Stimulated activated CD8-positive, alpha-beta memory T cell treated with anti-CD3 and anti-CD28 coated beads, Interleukin-15, amount 100 ng/mL, for 48 hours (primary cell): ENCODE results near the gene CD69.
A peak's percentile ranks its signal among the peaks of the same experiment; 100 is the strongest.
"Not testable (repeated sequence)": the region's sequence is repeated elsewhere in the genome, so short reads cannot be mapped to it uniquely, and the experiment has no call there.

Source experiments
- DNase-seq, 2 donors: peaks; one replicate each; pipeline ENCODE4 v3.0.0-alpha.2; 2020; ENCODE audit warnings: low read depth in 2 of 2

Gene CD69

DNA sequence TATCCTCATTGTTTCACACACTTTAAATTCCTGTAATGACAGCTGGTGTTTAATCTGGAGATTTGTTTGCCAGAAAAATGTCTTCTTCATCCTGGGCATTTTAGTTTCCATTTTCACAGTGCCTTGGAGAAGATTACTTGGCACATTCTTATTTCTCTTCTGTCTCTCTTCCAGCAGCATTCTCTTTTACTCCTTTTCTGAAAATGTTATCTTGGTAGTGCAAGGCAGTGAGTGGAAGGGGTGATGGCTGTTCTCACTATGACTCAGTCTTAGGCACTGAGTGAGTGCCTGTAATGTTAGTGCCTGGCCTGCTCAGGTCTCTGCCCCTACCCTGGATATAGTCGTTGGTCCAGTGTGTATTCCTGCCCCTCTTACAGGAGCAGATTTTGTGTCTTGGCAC, 40.9 kb downstream of the CD69 start:
- no peak for DNase-seq

- DNase-seq, result no peak
Observed at GRCh38 chr12:9718968-9719367, 41.7 kb downstream of the CD69 start.

- DNase-seq, result no peak
Observed at GRCh38 chr12:9717070-9717925, 43.4 kb downstream of the CD69 start.

DNA sequence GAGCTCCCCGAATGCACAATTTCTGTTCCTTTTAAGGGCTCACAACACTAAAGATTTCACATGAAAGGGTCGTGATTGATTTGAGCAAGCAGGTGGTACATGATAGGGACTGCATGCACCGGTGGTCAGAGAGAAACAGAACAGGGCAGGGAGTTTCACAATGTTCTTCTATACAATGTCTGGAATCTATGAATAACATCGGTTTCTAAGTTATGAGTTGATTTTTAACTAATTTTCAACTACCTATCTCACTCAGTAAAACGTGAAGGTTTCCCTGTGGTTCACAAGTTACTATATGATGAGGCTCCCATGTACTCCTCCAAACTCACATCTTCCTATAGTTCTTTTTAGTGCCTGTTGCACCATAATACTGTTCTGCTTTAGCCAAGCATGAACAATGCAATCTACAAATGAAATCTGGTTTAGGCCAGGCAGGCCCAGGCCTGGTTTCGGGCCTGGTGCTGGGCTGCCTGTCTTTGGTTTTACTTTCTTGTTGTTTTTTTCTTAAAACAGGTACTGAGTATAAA, 47.6 kb downstream of the CD69 start:
- not testable (repeated sequence) for DNase-seq

DNA sequence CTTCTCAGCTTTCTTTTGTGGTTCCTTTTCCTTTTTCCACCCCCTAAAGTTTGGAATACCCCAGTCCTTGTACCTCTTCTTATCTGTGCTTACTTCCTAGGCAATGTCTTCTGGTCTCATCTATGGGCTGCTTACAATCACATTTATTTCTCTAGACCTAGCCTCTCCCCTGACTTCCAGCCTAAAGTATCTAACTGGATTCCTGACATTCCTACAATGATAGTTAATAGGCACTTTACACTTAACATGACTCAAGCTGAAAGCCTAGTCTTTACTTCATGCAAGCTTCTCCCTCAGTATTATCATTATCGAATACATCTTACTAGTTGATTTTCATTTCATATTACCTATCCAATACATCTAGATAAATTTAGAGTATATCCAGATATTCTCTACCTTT, 49.0 kb downstream of the CD69 start:
- no peak for DNase-seq

GRCh38 chr12:9710584-9711375, 49.9 kb downstream of the CD69 start:
- DNase-seq, result no peak

GRCh38 chr12:9708853-9709252, 51.8 kb downstream of the CD69 start:
- no peak for DNase-seq

GRCh38 chr12:9707864-9708808, 52.6 kb downstream of the CD69 start:
- peak in 1 of 2 donors; percentile 34 for DNase-seq

DNA sequence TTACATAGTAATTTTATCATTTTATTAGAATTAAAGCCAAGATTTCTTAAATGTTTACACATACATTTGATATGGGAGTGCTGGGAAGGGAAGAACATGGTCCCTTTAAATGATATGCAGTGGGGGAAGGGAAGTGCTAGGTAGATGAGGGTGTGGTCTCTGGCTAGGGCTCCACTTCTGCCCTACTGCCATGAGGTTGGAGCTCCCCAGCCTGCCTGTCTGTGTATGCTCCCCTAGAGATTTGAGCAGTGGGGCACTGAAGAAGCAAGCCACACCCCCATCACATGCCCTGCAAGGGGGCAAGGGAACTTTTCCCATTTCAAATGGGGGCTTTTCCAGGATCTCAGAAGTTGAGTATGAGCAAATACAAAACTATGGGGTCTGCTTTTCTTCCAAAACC, 53.3 kb downstream of the CD69 start:
- no peak for DNase-seq

- no peak for DNase-seq
Observed at GRCh38 chr12:9706086-9706685, 54.5 kb downstream of the CD69 start.

DNA sequence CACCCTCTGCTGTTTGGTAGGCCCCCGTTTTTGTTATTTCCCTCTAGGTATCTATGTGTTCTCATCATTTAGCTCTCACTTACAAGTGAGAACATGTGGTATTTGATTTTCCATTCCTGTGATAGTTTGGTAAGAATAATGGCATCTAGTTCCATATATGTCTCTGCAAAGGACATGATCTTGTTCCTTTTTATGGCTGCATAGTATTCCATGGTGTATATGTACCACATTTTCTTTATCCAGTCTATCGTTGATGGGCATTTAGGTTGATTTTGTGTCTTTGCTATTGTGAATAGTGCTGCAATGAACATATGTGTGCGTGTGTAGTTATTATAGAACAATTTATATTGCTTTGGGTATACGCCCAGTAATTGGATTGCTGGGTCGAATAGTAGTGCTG, 56.1 kb downstream of the CD69 start:
- DNase-seq, result not testable (repeated sequence)
